AG10803 (cell line): ENCODE measurements around the gene GNG7.
A peak's percentile ranks its signal among the peaks of the same experiment; 100 is the strongest.
"Not testable (repeated sequence)": the region's sequence is repeated elsewhere in the genome, so short reads cannot be mapped to it uniquely, and the experiment has no call there.

Source experiments
- DNase-seq: peaks from one replicate; pipeline ENCODE4 v3.0.0; 2010; ENCODE audit warnings: low read depth
- H3K4me3 ChIP-seq: 2 replicates; pipeline ENCODE4 v1.5.1; 2011; ENCODE audit warnings: mild to moderate bottlenecking, low read length, control low read depth
- TF ChIP-seq, protein P1 (sequence below): conservative IDR thresholded peaks from 2 replicates; pipeline ENCODE4 v1.5.1; 2011; ENCODE audit warnings: mild to moderate bottlenecking, low read length, control low read depth, inconsistent platforms

The GNG7 gene

DNA sequence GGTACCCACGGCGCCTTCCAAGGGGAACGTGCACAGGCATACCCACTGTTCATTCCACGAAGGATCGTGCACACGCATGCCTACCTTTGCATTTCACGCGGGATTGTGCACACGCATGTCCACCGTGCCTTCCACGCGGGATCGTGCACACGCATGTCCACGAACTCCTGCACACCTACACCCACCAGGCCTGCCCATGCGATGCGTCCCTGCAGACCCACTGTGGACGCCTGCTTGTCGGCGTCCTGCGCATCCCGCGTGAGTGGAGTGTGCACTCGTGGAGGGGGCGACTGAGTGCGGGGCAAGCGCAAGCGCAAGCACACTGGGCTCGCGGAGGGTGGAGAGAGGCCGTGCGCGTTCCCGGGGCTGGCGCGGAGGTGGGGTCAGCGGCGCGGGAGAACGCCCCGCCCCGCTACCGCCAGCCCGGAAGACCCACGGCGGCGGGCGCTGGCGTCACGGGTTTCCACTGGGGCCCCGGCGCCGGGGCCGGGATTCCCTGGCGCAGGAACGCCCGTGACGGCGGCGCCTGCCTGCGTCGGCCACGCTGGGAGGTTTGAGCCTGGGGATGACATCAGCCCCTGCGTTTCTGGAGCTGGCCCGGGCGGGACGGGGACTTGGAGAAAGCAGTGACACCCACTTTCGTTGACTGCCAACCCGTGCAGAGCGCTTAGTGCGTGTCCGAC lies 207.9 kb downstream of the GNG7 start:
- peak; percentile 83 for DNase-seq
- TF ChIP-seq, protein P1, sequence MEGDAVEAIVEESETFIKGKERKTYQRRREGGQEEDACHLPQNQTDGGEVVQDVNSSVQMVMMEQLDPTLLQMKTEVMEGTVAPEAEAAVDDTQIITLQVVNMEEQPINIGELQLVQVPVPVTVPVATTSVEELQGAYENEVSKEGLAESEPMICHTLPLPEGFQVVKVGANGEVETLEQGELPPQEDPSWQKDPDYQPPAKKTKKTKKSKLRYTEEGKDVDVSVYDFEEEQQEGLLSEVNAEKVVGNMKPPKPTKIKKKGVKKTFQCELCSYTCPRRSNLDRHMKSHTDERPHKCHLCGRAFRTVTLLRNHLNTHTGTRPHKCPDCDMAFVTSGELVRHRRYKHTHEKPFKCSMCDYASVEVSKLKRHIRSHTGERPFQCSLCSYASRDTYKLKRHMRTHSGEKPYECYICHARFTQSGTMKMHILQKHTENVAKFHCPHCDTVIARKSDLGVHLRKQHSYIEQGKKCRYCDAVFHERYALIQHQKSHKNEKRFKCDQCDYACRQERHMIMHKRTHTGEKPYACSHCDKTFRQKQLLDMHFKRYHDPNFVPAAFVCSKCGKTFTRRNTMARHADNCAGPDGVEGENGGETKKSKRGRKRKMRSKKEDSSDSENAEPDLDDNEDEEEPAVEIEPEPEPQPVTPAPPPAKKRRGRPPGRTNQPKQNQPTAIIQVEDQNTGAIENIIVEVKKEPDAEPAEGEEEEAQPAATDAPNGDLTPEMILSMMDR: no peak
- H3K4me3 ChIP-seq: peak overlapping the region; percentile 70

DNA sequence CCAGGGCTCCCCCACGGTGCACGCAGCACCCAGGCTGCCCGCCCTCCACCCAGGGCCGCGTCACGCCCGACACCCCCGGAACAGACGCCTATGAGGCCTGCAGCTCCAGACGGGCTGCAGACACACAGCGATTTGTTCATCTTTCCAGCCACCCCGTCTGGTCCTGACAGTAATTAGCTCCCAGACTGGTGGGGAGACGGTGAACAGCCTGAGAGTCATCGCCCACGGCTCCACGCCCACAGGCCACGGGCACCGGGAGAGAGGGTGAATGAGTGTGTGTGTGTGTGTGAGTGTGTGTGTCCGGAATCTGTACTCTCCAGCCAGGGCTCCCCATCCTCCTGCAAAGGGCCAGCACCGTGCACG lies 208.4 kb downstream of the GNG7 start:
- peak; percentile 89 for DNase-seq
- H3K4me3 ChIP-seq: peak overlapping the region; percentile 70
- TF ChIP-seq, protein P1: no peak

DNA sequence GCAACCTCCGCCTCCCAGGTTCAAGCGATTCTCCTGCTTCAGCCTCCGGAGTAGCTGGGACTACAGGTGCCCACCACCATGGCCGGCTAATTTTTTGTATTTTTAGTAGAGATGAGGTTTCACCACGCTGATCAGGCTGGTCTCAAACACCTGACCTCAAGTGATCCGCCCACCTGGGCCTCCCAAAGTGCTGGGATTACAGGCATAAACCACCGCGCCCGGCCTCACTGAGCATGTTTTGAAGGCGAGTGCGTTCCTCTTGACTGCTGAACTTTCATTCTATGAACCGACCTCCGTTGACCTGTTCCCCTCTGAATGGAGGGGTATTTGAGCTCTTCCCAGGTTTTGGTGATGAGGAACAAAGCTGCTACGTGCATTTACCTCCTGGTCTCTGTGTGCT lies 209.0 kb downstream of the GNG7 start:
- DNase-seq: not testable (repeated sequence)
- H3K4me3 ChIP-seq: peak overlapping the region; percentile 70; the same call in 1 of the 2 replicates

DNA sequence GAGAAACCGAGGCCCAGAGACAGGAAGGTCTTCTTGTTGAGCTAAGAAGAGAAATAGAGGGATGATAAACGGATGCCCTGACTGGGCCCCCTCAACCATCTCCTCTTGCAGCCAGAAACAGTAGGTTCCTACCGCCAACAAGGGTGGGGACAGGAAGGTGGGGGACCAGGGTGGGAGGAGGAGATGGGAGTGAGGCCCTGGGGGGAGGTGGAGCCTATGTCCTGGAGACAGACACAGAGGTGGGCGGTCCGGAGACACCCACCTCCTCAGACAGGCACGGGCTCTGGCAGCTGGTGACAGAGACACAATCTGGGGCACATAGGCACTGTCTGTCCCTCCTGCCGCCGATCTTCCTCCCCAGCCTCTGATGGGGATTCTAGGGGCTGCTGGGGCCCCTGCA lies 209.6 kb downstream of the GNG7 start:
- TF ChIP-seq, protein P1: no peak
- no peak for DNase-seq
- no peak overlapping the region for H3K4me3 ChIP-seq

DNA sequence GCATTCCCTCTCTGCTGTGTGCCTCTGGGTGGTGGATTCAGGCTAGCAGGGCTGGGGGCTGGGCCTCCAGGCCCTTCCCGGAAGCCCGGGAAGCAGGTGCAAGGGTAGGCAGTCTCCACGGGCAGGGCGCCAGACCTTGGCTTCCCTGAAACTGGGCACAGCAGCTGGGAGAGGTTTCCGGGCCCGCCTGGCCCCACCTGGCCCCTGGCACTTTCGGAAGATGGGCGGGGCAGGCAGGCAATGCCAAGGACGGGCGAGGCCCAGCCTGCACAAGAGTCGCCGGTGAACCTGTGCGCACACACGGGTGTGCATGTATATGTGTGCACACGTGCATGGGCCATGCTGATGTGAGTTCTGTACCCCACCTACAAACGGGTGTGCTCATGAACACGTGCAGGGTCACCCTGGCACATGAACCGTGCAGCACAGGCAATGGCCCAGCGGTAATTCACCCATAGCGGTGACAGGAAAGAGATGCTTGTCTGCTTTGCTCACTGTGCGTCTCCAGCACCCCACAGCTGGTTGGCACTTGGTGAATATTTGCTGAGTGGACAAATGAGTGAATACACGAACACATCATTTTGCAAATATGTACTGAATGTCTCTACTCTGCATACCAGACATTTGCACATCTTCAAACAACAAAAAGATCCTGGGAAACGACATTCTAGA lies 211.2 kb downstream of the GNG7 start:
- TF ChIP-seq, protein P1: no peak
- peak; percentile 99 for DNase-seq
- H3K4me3 ChIP-seq: no peak overlapping the region

DNA sequence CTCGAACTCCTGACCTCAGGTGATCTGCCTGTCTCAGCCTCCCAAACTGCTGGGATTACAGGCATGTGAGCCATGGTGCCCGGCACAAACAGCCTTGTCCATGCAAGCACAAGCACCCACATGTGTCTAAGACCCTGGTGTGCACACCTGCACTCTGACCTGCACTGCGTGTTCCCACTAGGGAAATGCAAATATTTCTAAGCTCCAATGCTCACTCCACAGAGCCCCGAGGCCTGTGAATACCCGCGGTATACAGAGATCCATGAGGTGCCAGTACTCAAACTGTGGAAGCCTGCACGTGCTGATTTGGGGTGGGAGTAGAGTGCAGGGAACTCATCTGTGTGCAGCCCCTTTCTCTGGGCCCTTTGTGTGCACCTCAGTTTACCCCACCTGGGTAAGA lies 211.8 kb downstream of the GNG7 start:
- TF ChIP-seq, protein P1: no peak
- H3K4me3 ChIP-seq: no peak overlapping the region
- no peak for DNase-seq

DNA sequence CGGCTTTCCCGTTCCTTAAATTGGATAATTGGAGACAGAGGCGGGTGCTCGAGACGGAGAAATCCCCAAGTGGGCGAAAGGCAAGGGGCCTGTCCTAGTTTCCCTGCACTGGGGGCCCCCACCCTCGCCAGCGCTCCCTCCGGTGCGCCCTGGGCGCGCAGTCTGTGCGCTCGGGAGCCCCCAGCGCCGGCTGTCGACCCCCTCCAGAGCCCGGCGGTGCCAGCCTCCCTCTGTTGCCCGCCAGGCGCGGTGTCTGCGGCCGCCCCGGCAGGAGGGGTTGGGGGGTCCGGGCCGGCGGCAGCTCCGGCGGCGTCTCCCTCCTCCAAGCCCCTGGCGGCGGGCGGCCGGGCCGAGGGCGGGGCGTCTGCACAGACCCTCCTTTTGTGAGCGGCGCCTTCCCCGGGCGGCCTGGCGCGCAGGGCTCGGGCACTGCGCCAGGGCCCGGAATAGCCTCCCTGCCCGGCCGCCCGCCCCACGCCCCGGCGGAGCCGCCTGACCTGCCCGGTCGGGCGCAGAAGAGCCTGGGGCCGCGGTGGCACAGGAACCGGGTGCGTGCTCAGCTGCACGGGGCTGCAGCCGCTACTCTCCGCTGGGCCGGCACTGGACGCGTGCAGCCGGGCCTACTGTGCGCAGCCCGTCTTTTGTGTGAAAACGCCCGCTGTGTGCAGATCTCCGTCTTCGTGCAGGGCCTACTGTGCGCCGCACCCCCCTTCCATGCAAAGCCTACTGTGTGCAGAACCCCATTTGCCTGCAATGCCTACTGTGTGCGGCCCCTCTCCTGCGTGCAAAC lies 213.4 kb downstream of the GNG7 start:
- H3K4me3 ChIP-seq: peak overlapping the region; percentile 34
- peak; percentile 49 for DNase-seq

More for the DNA sequence above, 213.4 kb downstream of the GNG7 start:
- TF ChIP-seq, protein P1: 0 out of 2 replicates have a peak, but pooled peaks have one; percentile 2
